Measurements from ENCODE around the gene CBLB.

- TF ChIP-seq CTCF (IDR thresholded peaks at IDR 0.05; ENCODE audit: insufficient read depth, low read depth, low read length): no peak
- TF ChIP-seq EZH2 (IDR thresholded peaks at IDR 0.05; ENCODE audit: insufficient read depth, low read length): no peak
These were observed 35.4 kb upstream of the CBLB start for GRCh38 chr3:105904251-105904650.

All from astrocyte (in vitro differentiated cells and primary cell).